Hypothalamus (tissue), 51 donors: Measurements from ENCODE around the gene LRBA.
A peak's percentile ranks its signal among the peaks of the same experiment; 100 is the strongest.

Experiments used
- DNase-seq, 51 donors: peaks; one replicate each; lab custom pipeline; 2025; lab: John Stamatoyannopoulos, UW

The LRBA gene

GRCh38 chr4:150888217-150888616, 126.9 kb downstream of the LRBA start:
- no peak for DNase-seq

DNA sequence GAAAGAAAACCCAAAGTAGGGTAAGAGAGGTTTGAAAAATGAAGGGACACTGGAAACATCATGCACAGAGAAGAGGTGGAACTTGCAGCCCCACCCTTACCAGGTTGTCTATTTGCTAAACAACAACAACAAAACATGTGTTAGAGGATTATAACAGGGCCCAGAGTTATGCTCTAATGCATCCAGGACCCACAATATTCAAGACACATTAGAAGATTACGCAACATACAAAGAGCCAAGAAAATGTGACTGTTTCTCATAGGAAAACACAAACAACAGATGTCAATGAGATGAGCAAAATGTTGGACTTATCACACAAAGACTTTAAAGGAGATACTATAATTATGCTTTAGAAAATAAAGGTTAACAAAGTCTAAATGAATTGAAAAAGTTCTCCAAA, 128.5 kb downstream of the LRBA start:
- no peak for DNase-seq

GRCh38 chr4:150884625-150885024, 130.5 kb downstream of the LRBA start:
- no peak for DNase-seq

DNA sequence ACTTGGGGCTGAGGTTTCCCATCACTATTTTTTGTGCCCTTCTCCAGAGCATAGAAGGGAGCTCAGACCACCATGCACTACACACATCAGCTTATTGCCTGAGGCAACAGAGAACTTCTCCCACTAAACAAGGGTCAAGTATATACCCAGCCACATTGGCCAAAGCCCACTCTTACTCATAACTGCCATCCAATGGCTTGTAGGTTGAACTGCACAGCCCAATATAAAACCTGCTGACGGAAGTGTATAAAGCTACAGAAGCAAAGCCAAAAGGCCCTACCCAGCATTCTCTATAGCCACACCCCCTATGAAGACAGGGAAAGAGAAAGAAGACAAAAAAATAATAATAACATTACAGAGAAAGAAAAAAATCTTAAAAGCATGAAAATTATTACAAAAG, 139.7 kb downstream of the LRBA start:
- no peak for DNase-seq

GRCh38 chr4:150874338-150875226, 140.5 kb downstream of the LRBA start:
- peak in 16 of 51 donors; percentile 1 to 45 (median 7) for DNase-seq

DNA sequence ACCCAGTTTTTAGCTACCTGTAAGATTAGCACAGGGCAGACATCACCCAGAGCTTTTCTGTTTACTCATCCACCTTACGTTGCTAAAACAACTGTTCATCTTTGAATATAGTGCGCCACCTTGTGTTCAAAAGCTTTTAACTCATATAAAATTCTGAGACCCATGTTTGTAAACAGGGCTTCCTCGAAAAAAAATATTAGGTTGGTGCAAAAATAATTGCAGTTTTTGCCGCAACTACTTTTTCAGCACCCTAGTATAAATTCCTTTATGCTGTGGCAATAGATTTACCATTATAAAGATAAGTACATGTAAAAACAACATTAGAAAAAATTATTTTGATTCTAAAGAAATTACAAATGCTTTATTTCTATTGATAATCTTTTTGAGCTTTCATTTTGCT, 147.9 kb downstream of the LRBA start:
- peak in 6 of 51 donors; percentile 2 to 73 (median 14) for DNase-seq

GRCh38 chr4:150863456-150863855, 151.6 kb downstream of the LRBA start:
- no peak for DNase-seq

GRCh38 chr4:150862829-150863228, 152.3 kb downstream of the LRBA start:
- no peak for DNase-seq

DNA sequence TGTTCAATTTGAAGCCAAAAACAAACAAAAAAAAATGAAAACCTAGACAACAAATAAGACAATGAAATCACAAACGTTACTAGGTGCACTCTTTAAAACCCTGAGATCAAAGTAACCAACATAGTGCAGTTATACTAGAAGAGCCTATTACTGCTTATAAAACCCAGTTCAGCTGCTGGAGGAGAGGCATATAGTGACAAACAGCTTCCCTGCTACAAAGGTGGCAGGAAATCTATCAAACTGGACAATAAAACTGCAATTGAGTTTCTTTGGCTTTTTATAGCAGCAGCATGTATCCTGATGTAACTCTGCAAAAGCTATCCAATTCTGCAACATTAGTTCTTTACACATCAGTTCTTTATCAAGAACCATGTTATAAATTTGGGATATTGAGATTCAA, 155.6 kb downstream of the LRBA start:
- no peak for DNase-seq

DNA sequence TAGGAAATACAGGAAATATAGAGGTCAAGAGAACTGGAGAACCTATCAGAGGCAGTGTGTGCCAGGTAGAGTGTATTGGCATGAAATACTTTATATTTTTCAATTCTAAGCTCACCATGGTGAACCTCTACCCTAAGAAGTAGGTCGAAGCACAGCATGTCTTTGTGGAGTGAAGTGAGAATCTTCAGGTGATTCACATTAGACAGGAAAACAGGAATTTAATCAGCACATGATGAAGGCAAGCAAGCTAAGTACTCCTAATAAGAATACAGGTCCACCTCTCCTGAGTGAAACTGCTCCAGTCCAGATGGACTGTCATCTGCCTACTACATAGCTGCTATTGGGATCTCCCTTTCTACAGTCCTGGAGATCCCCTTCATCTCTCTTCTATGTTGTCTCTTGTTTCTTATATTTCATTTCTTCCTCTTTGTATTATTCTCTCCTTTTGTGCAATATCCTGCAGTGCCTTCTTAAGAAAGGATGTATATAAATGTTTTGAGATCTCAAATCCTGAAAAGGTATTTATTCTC, 159.0 kb downstream of the LRBA start:
- DNase-seq = no peak

DNA sequence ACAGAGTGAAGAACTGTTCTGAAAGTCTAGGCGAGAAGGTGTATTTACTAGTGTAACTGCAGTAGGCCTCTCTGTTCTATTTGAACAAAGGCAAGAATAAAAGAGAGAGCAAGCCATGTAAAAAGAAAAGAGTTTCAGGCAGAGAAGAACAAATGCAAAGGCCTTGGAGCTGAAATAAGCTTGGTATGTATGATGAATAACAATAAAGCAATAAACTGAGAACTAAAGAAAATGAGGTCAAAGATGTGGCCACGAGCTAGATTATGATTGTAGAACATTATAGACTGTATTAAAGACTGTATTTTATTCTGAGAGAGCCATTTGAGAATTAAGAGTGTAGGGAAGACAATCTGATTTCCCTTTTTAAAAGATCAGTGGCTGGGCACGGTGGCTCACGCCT, 160.5 kb downstream of the LRBA start:
- DNase-seq = no peak

- no peak for DNase-seq
Measured at GRCh38 chr4:150853882-150854281, 161.2 kb downstream of the LRBA start.

GRCh38 chr4:150852216-150852615, 162.9 kb downstream of the LRBA start:
- DNase-seq = no peak

DNA sequence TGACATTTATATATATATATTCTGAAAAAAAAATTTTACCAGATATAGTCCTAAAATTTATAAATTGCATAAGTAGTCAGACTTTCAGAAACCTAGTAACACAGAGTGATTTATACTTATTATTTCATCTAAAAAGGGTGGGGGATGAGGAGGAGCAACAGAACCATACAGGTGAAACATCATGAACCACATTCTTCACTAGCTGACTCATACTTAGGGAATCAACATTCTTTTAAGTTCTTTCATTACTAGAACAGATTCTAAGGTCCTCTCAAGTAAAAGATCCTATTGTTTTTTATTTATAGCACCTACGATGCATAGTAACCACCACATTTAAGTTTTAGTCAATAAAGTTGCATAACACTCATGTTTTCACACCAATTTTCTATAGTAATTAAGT, 166.1 kb downstream of the LRBA start:
- no peak for DNase-seq

DNA sequence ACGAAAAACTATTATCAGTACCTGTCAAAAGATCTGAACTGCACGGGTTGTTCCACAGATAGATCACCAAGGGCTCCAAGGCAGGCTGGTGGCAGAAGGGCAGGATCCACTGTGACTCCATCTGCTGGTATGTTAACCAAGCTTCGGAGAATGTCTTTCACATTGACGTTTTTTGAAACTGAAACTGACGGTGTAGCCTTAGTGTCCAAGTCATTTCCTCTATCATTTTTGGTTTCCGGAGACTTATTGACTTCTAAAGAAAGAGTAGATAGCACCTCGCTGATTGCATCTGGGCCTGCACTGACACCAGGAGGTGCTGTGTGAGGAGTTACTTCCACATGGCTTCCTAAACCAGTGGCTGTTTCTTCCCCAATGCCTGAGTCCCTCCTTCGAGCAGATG, 186.9 kb downstream of the LRBA start:
- no peak for DNase-seq

GRCh38 chr4:150827226-150827625, 187.9 kb downstream of the LRBA start:
- no peak for DNase-seq

DNA sequence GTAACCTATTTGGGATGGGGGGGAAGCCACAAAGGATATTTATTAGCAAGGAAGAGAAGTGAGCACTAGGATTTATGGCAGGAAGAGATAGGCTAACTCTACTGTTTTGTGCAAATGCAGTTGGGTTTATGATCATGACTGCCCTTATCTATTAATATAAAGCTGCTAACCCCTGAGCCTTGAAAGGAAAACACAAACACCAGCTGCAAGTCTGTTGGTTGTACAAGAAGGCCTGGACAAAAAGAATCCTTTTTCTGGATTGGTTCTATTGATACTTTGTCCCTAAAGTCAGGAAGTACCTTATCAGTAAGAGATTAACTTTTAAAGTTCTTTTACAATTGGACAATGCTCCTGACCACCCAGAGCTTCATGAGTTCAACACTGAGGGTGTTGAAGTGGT, 188.8 kb downstream of the LRBA start:
- no peak for DNase-seq

- no peak for DNase-seq
Measured at GRCh38 chr4:150822407-150822806, 192.7 kb downstream of the LRBA start.

DNA sequence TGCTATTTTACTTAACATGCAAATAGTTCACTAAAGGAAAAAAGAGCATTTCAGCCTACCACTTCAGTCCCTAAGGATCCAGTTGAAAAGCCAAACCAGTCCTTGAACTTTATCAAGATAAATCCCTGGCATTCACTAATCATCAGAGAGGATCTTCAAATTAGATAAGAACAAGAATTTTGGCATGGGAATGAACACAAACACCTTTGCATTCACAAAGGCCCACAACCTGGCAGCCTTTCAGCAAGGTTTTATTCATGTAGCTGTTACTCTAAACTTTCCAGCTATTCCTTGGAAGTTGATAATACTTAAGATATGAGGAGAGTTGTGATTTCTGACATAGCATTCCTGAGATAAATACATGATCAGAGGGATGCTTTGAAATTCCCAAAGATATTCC, 193.4 kb downstream of the LRBA start:
- no peak for DNase-seq

- no peak for DNase-seq
Measured at GRCh38 chr4:150820409-150820808, 194.7 kb downstream of the LRBA start.

DNA sequence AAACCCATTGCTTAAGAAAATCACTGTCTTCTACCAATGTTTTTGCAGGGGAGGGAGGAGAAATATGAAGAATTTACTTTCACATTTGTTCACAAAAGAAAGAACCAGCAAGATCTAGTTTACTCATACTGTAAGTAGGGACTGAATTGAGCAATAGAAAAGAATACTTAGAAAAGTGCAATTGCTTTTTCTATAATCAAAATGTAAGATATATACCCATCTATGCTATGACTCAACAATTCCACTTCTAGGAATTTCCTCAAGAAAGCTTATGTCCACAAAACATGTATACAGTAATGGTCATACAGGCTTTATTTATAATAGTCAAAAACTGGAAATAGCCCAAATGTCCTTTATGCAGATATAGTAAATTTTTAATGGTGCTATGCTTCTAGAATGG, 196.4 kb downstream of the LRBA start:
- DNase-seq = no peak

- no peak for DNase-seq
Measured at GRCh38 chr4:150817804-150818528, 197.1 kb downstream of the LRBA start.
